Thyroid gland (tissue), 4 donors: ENCODE measurements around the gene VWA1. TPM values are rescaled to one million over a fixed set of nuclear protein-coding genes. Genes with fewer than 3 reads are reported as not detected.
A peak's percentile ranks its signal among the peaks of the same experiment; 100 is the strongest.
"Not testable (repeated sequence)": the region's sequence is repeated elsewhere in the genome, so short reads cannot be mapped to it uniquely, and the experiment has no call there.

Source experiments
- DNase-seq, 2 donors: peaks; one replicate each; pipeline ENCODE4 v3.0.0-alpha.2; 2019
- H3K27ac ChIP-seq, 3 donors: fragments of 200-600 bp; sonication (generic); 1 replicate in 2 of 3; 2 replicates in 1 of 3; pipeline ENCODE4 v1.5.1; 2016 to 2019; ENCODE audit warnings: mild to moderate bottlenecking in 1 of 3, moderate library complexity in 1 of 3
- H3K27me3 ChIP-seq: fragments of 200-600 bp; sonication (generic); one replicate; pipeline ENCODE4 v1.5.1; 2019
- H3K36me3 ChIP-seq, 2 donors: fragments of 200-600 bp; sonication (generic); one replicate each; pipeline ENCODE4 v1.5.1; 2016 to 2019
- H3K4me1 ChIP-seq, 2 donors: fragments of 200-600 bp; sonication (generic); one replicate each; pipeline ENCODE4 v1.5.1; 2017 to 2019
- H3K4me3 ChIP-seq, 3 donors: fragments of 200-600 bp; sonication (generic); replicated peaks in 1 of 3; 1 replicate in 2 of 3; 2 replicates in 1 of 3; pipeline ENCODE4 v1.5.1; 2016; ENCODE audit warnings: mild to moderate bottlenecking in 1 of 3
- H3K9me3 ChIP-seq: fragments of 200-600 bp; sonication (generic); one replicate; pipeline ENCODE4 v1.5.1; 2017
- CTCF ChIP-seq, 6 experiments: fragments of 200-600 bp in 3 of 6; fragments of 450-650 bp in 3 of 6; sonication (generic) in 3 of 6; IDR thresholded peaks; one replicate each; pipeline ENCODE4 v1.5.1; 2016 to 2019; ENCODE audit warnings: antibody characterized with exemption in 6 of 6, mild to moderate bottlenecking in 2 of 6, inconsistent platforms in 1 of 6, moderate library complexity in 1 of 6
- POLR2A ChIP-seq, 2 donors: fragments of 450-650 bp; IDR thresholded peaks; one replicate each; pipeline ENCODE4 v1.6.1; 2017; ENCODE audit warnings: antibody characterized with exemption in 2 of 2, mild to moderate bottlenecking in 2 of 2, moderate library complexity in 1 of 2
- WGBS, 2 donors: methylation state at CpG; one replicate each; pipeline ENCODE4 v1.1.5; 2017; 5-methylcytosine and 5-hydroxymethylcytosine counted together
- intact Hi-C: fragments of 100-400 bp; cut with DNase I; formaldehyde crosslinking; loops from one replicate; pipeline ENCODE4 v1.15.1; 2023
- total RNA-seq, 4 donors: library from RNA; depleted of rRNA; stranded (reverse); fragments of >200 nt; gene quantifications; one replicate each; pipeline ENCODE4 v1.2.3, GENCODE V29; 2016

The VWA1 gene
- total RNA-seq, 4 donors from 2014 or later, result 11.4 to 52.0 (median 30.3) TPM

GRCh38 chr1:1460540-1461130 lies 25.1 kb downstream of the VWA1 start:
- Histone ChIP-seq H3K36me3 (no peaks in the 10 kb centered on the region), H3K4me1 (peaks cover 5 to 13% of the 10 kb centered on the region in 2 donors), H3K27me3 (no peaks in the 10 kb centered on the region), H3K27ac (no peak overlapping the region), H3K4me3 (no peak overlapping the region), H3K9me3 (no peaks in the 10 kb centered on the region)
- TF ChIP-seq POLR2A (IDR thresholded peaks at IDR 0.05) (no peak), CTCF (IDR thresholded peaks at IDR 0.05) (no peak)
- no peak for DNase-seq
- 78 to 87% methylated on average over 21 to 23 of the region's 27 CpGs for WGBS, 2 donors
- intact Hi-C loops, result no loop called here

- TF ChIP-seq CTCF (IDR thresholded peaks at IDR 0.05) (no peak), POLR2A (IDR thresholded peaks at IDR 0.05) (no peak)
- Histone ChIP-seq H3K4me3 (peak overlapping the region in 2 of 3 donors; percentile 23 to 24), H3K27ac (peak overlapping the region; percentile 69 to 84 (median 76)), H3K4me1 (peaks cover 5 to 13% of the 10 kb centered on the region in 2 donors), H3K9me3 (no peaks in the 10 kb centered on the region), H3K36me3 (no peaks in the 10 kb centered on the region), H3K27me3 (no peaks in the 10 kb centered on the region)
- intact Hi-C loops, result no loop called here
- DNase-seq, result peak; percentile 6 to 7
- 45 to 60% methylated on average over 11 to 16 of the region's 18 CpGs for WGBS, 2 donors
These were observed 26.3 kb downstream of the VWA1 start for GRCh38 chr1:1461721-1462317.

GRCh38 chr1:1462318-1462966 lies 27.0 kb downstream of the VWA1 start:
- Histone ChIP-seq H3K27me3 (no peaks in the 10 kb centered on the region), H3K27ac (peak overlapping the region; percentile 69 to 84 (median 76)), H3K4me3 (peak overlapping the region in 2 of 3 donors; percentile 23 to 24), H3K36me3 (no peaks in the 10 kb centered on the region), H3K9me3 (no peaks in the 10 kb centered on the region), H3K4me1 (peaks cover 5 to 13% of the 10 kb centered on the region in 2 donors)
- WGBS, 2 donors, result 16 to 37% methylated on average over 2 to 11 of the region's 26 CpGs
- DNase-seq, result peak; percentile 96
- intact Hi-C loops, result no loop called here
- TF ChIP-seq POLR2A (IDR thresholded peaks at IDR 0.05) (peak in 1 of 2 donors; percentile 58), CTCF (IDR thresholded peaks at IDR 0.05) (peak in 1 of 6 experiments; percentile 12)

- Histone ChIP-seq H3K9me3 (no peaks in the 10 kb centered on the region), H3K27me3 (no peaks in the 10 kb centered on the region), H3K4me1 (peaks cover 5 to 13% of the 10 kb centered on the region in 2 donors), H3K36me3 (no peaks in the 10 kb centered on the region), H3K27ac (peak overlapping the region in 1 of 3 donors; percentile 84), H3K4me3 (no peak overlapping the region)
- intact Hi-C loops, result no loop called here
- no peak for DNase-seq
- TF ChIP-seq CTCF (IDR thresholded peaks at IDR 0.05), result no peak
- no peak for TF ChIP-seq POLR2A (IDR thresholded peaks at IDR 0.05)
- WGBS, 2 donors, result 87 to 90% methylated on average over 5 to 6 of the region's 7 CpGs
These were observed 27.8 kb downstream of the VWA1 start for GRCh38 chr1:1463312-1463711.

- H3K9me3 ChIP-seq, H3K27ac ChIP-seq, DNase-seq, H3K27me3 ChIP-seq, H3K36me3 ChIP-seq, intact Hi-C loops, H3K4me3 ChIP-seq: not testable (repeated sequence)
- H3K4me1 ChIP-seq, result peaks cover 7 to 16% of the 10 kb centered on the region in 2 donors
- WGBS, 2 donors, result 80 to 86% methylated on average over 7 to 32 of the region's 44 CpGs
These were observed 32.9 kb downstream of the VWA1 start for GRCh38 chr1:1468196-1468985.
